Hematopoietic multipotent progenitor cell treated with erythropoietin and hydrocortisone succinate and interleukin-3 and kit ligand, for 17 days (in vitro differentiated cells): ENCODE measurements around the gene NKIRAS1.
"Not testable (repeated sequence)": the region's sequence is repeated elsewhere in the genome, so short reads cannot be mapped to it uniquely, and the experiment has no call there.

Experiments used
- DNase-seq: peaks from one replicate; pipeline ENCODE4 v3.0.0-alpha.2; 2015; ENCODE audit warnings: low spot score

NKIRAS1 gene

GRCh38 chr3:23870663-23871043 lies 46.1 kb downstream of the NKIRAS1 start:
- not testable (repeated sequence) for DNase-seq

- DNase-seq, result no peak
Measured at GRCh38 chr3:23869977-23870662, 46.7 kb downstream of the NKIRAS1 start.

GRCh38 chr3:23867838-23868237 lies 49.0 kb downstream of the NKIRAS1 start:
- no peak for DNase-seq

GRCh38 chr3:23867400-23867799 lies 49.4 kb downstream of the NKIRAS1 start:
- DNase-seq, result no peak

GRCh38 chr3:23865595-23866396 lies 51.0 kb downstream of the NKIRAS1 start:
- DNase-seq, result no peak

GRCh38 chr3:23864931-23865330 lies 51.9 kb downstream of the NKIRAS1 start:
- no peak for DNase-seq

GRCh38 chr3:23863060-23863459 lies 53.7 kb downstream of the NKIRAS1 start:
- DNase-seq, result no peak

GRCh38 chr3:23861689-23862088 lies 55.1 kb downstream of the NKIRAS1 start:
- DNase-seq, result no peak

- no peak for DNase-seq
Measured at GRCh38 chr3:23859839-23860382, 56.9 kb downstream of the NKIRAS1 start.

- DNase-seq, result no peak
Measured at GRCh38 chr3:23859012-23859743, 57.6 kb downstream of the NKIRAS1 start.

- DNase-seq, result no peak
Measured at GRCh38 chr3:23856286-23856685, 60.5 kb downstream of the NKIRAS1 start.

- not testable (repeated sequence) for DNase-seq
Measured at GRCh38 chr3:23849462-23849861, 67.3 kb downstream of the NKIRAS1 start.

GRCh38 chr3:23845326-23846216 lies 71.2 kb downstream of the NKIRAS1 start:
- no peak for DNase-seq

GRCh38 chr3:23843869-23844268 lies 72.9 kb downstream of the NKIRAS1 start:
- no peak for DNase-seq
